WERI-Rb-1 (cell line): Measurements from ENCODE around the gene PRKAR2B.

ENCODE experiments used
- DNase-seq: peaks from one replicate; pipeline ENCODE4 v3.0.0-alpha.2; 2020
- H3K27ac ChIP-seq: fragments of 250-450 bp; sonication (Bioruptor Pico); 2 replicates; pipeline ENCODE4 v1.5.1; 2020; ENCODE audit warnings: mild to moderate bottlenecking, moderate library complexity
- H3K27me3 ChIP-seq: fragments of 250-450 bp; sonication (Bioruptor Pico); 2 replicates; pipeline ENCODE4 v1.5.1; 2021; ENCODE audit warnings: mild to moderate bottlenecking, low read depth, moderate library complexity; ENCODE audit not compliant: insufficient read depth, severe bottlenecking
- H3K36me3 ChIP-seq: fragments of 250-450 bp; sonication (Bioruptor Pico); 2 replicates; pipeline ENCODE4 v1.5.1; 2020; ENCODE audit warnings: mild to moderate bottlenecking, moderate library complexity
- H3K4me3 ChIP-seq: 2 replicates; pipeline ENCODE4 v1.5.1; 2011; ENCODE audit warnings: low read depth, mild to moderate bottlenecking, control low read depth, low read length
- H3K9me3 ChIP-seq: fragments of 250-450 bp; sonication (Bioruptor Pico); 2 replicates; pipeline ENCODE4 v1.5.1; 2021; ENCODE audit warnings: mild to moderate bottlenecking, moderate library complexity; ENCODE audit not compliant: severe bottlenecking
- CTCF ChIP-seq: IDR thresholded peaks from 2 replicates; pipeline ENCODE4 v1.5.1; 2011; ENCODE audit warnings: low read depth, mild to moderate bottlenecking, control low read depth, inconsistent platforms, low read length

Gene PRKAR2B

DNA sequence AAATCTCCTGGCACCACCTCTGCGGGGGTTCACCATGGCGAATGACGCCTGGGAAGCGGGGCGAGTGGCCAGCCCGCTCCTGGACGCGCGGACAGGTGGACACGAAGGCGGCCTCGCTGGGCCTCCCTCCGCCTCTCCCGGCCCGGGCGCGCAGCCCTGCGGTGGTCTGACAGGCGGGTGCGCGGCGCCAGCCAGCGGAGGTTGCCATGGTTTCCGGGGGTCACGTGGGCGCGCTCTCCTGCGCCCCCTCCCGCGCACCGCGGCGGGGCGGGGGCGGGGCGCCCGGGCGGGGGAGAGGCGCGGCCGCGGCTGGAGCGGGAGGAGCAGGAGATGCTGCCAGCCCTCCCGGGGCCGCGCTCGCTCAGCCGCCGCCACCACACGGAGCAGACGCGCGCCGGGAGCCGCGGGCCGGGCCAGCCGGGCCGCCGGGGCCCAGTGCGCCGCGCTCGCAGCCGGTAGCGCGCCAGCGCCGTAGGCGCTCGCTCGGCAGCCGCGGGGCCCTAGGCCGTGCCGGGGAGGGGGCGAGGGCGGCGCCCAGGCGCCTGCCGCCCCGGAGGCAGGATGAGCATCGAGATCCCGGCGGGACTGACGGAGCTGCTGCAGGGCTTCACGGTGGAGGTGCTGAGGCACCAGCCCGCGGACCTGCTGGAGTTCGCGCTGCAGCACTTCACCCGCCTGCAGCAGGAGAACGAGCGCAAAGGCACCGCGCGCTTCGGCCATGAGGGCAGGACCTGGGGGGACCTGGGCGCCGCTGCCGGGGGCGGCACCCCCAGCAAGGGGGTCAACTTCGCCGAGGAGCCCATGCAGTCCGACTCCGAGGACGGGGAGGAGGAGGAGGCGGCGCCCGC, at the start of gene PRKAR2B:
Gene PRKAR2B, plus strand, starts transcription at position 359 of the 848 bp plus-strand sequence. Its CDS starts 203 bp downstream, at position 562.
- Histone ChIP-seq H3K36me3 (no peaks in the 10 kb centered on the region), H3K4me3 (peak within 1 kb of the TSS; percentile 93), H3K9me3 (no peaks in the 10 kb centered on the region), H3K27ac (peak within 1 kb of the TSS; percentile 53), H3K27me3 (no peaks in the 10 kb centered on the region)
- DNase-seq, result peak; percentile 83
- TF ChIP-seq CTCF, result no peak

DNA sequence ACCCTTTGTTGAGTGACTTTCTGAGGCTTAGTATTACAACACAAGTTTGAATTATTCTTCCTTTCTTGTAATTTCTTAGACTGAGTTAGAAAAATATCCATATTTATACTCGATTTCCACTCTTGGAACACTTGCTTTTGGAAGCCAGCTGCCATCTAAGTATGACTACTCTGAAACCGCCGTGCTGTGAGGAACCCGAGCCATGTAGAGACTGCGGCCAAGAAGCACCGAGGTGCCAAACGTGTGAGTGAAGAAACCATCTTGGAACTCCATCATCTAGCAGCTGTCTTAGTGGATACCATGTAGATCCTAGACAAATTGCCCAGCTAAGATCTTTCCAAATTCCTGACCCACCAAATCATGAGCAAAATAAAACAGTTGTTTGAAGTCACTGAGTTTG, 49.7 kb upstream of the PRKAR2B start:
- TF ChIP-seq CTCF, result no peak
- no peaks in the 10 kb centered on the region for H3K27me3 ChIP-seq
- no peaks in the 10 kb centered on the region for H3K9me3 ChIP-seq
- no peaks in the 10 kb centered on the region for H3K36me3 ChIP-seq
- no peak for DNase-seq
- no peak overlapping the region for H3K4me3 ChIP-seq
- no peak overlapping the region for H3K27ac ChIP-seq

DNA sequence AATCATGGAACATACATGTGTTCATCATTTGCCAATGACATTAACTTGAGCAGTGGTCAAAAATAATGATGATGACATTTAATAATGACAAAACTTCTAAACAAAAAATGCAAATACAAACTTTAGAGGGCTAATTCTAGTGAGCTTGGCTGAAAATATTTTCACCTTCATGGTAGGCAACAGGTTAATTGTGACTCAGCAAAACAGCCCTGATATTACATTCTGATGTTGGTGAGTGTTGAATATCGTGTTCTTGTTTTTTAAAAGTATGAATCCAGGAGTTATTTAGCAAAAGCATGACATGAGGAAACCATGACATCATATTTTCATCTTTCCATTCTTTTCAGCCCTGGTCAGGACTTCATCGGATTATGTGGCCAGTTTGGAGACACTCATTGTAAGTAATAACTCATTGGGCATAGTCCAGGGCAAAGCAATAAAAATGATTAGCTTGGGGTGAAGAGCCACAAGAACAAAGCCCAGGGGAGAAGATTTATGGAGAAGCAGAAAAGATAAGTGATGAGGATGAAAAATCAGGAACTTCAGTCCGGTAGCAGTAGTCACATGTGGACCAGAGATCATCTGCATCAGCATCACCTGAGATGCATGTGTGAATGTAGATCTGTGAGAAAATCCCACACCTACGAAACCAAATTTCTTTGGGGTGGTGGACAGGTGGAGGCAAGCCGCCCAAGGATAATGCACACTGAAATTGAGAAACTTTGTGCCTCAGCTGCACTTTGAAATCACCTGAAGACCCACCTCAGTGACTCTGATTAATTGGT, 46.8 kb upstream of the PRKAR2B start:
- DNase-seq, result no peak
- no peak overlapping the region for H3K4me3 ChIP-seq
- no peaks in the 10 kb centered on the region for H3K36me3 ChIP-seq
- no peak for TF ChIP-seq CTCF
- H3K27ac ChIP-seq, result no peak overlapping the region
- no peaks in the 10 kb centered on the region for H3K27me3 ChIP-seq
- no peaks in the 10 kb centered on the region for H3K9me3 ChIP-seq

DNA sequence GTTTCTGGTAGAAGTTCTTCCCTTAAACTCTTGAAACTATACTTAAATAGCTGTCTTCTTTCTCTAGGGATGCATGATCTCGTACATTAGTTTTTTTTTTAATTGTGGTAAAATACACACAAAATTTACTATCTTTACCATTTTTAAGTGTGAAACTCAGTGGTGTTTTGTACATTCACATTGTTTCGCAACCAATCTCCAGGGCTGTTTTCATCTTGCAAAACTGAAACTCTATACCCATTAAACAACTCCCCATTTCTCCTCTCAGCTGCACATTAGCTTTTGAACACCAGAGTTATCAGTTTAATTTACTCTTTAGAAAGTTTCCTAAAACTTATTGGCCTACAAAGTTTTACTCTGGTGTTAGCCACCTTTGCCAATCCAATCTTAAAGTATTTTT, 45.5 kb upstream of the PRKAR2B start:
- H3K27me3 ChIP-seq, result no peaks in the 10 kb centered on the region
- no peaks in the 10 kb centered on the region for H3K9me3 ChIP-seq
- H3K27ac ChIP-seq, result no peak overlapping the region
- no peaks in the 10 kb centered on the region for H3K36me3 ChIP-seq
- no peak for TF ChIP-seq CTCF
- no peak for DNase-seq
- H3K4me3 ChIP-seq, result no peak overlapping the region

- Histone ChIP-seq H3K9me3 (no peaks in the 10 kb centered on the region), H3K36me3 (no peaks in the 10 kb centered on the region), H3K27me3 (no peaks in the 10 kb centered on the region), H3K4me3 (no peak overlapping the region), H3K27ac (no peak overlapping the region)
- DNase-seq, result no peak
- TF ChIP-seq CTCF, result no peak
Measured at GRCh38 chr7:107001490-107001889, 43.0 kb upstream of the PRKAR2B start.
